Activated naive CD8-positive, alpha-beta T cell treated with anti-CD3 and anti-CD28 coated beads, Interleukin-2, amount 50 U/mL, for 24 hours (primary cell): Measurements from ENCODE around the gene CHL1.
A peak's percentile ranks its signal among the peaks of the same experiment; 100 is the strongest.

ENCODE experiments used
- ATAC-seq: fragments of 150-1000 bp; cut with Tn5 transposase; one replicate; pipeline ENCODE4 v1.10.0; 2021
- DNase-seq: peaks from one replicate; pipeline ENCODE4 v3.0.0; 2021
- H3K27ac Mint-ChIP-seq: one replicate; pipeline ENCODE4 v1.8.0; 2021; ENCODE audit warnings: mild to moderate bottlenecking, mixed read lengths
- H3K27me3 Mint-ChIP-seq: one replicate; pipeline ENCODE4 v1.8.0; 2021; ENCODE audit warnings: mixed read lengths
- H3K36me3 Mint-ChIP-seq: one replicate; pipeline ENCODE4 v1.8.0; 2021; ENCODE audit warnings: low read depth, mixed read lengths
- H3K4me1 Mint-ChIP-seq: one replicate; pipeline ENCODE4 v1.8.0; 2021; ENCODE audit warnings: mixed read lengths
- H3K4me3 Mint-ChIP-seq: one replicate; pipeline ENCODE4 v1.8.0; 2021; ENCODE audit warnings: mild to moderate bottlenecking, moderate library complexity, mixed read lengths
- H3K9me3 Mint-ChIP-seq: one replicate; pipeline ENCODE4 v1.8.0; 2021; ENCODE audit warnings: mixed read lengths

CHL1 gene

GRCh38 chr3:244041-244440, 47.5 kb downstream of the CHL1 start:
- Mint-ChIP-seq H3K4me3 (no peak overlapping the region), H3K36me3 (no peaks in the 10 kb centered on the region), H3K27me3 (no peaks in the 10 kb centered on the region), H3K4me1 (no peaks in the 10 kb centered on the region), H3K9me3 (no peaks in the 10 kb centered on the region), H3K27ac (no peak overlapping the region)
- no peak for ATAC-seq
- DNase-seq: no peak

GRCh38 chr3:247916-248315, 51.4 kb downstream of the CHL1 start:
- Mint-ChIP-seq H3K27ac (no peak overlapping the region), H3K9me3 (no peaks in the 10 kb centered on the region), H3K36me3 (no peaks in the 10 kb centered on the region), H3K27me3 (no peaks in the 10 kb centered on the region), H3K4me1 (no peaks in the 10 kb centered on the region), H3K4me3 (no peak overlapping the region)
- no peak for ATAC-seq
- no peak for DNase-seq

GRCh38 chr3:248864-249520, 52.4 kb downstream of the CHL1 start:
- DNase-seq (no peak), ATAC-seq (no peak)
- Mint-ChIP-seq H3K4me3 (no peak overlapping the region), H3K4me1 (no peaks in the 10 kb centered on the region), H3K27ac (no peak overlapping the region), H3K27me3 (no peaks in the 10 kb centered on the region), H3K36me3 (no peaks in the 10 kb centered on the region), H3K9me3 (no peaks in the 10 kb centered on the region)

- H3K4me3 Mint-ChIP-seq: no peak overlapping the region
Measured at GRCh38 chr3:249587-250262, 53.2 kb downstream of the CHL1 start.

GRCh38 chr3:256501-256900, 59.9 kb downstream of the CHL1 start:
- no peaks in the 10 kb centered on the region for H3K9me3 Mint-ChIP-seq
- H3K27me3 Mint-ChIP-seq: no peaks in the 10 kb centered on the region
- H3K36me3 Mint-ChIP-seq: no peaks in the 10 kb centered on the region
- ATAC-seq (no peak), DNase-seq (no peak)
- no peak overlapping the region for H3K27ac Mint-ChIP-seq
- H3K4me3 Mint-ChIP-seq: no peak overlapping the region
- H3K4me1 Mint-ChIP-seq: no peaks in the 10 kb centered on the region

More at GRCh38 chr3:249587-250262, 53.2 kb downstream of the CHL1 start:
- no peak for DNase-seq
- no peak overlapping the region for H3K27ac Mint-ChIP-seq
- no peak for ATAC-seq
- H3K36me3 Mint-ChIP-seq: no peaks in the 10 kb centered on the region
- H3K9me3 Mint-ChIP-seq: no peaks in the 10 kb centered on the region
- H3K4me1 Mint-ChIP-seq: no peaks in the 10 kb centered on the region
- H3K27me3 Mint-ChIP-seq: no peaks in the 10 kb centered on the region

- H3K36me3 Mint-ChIP-seq: no peaks in the 10 kb centered on the region
- no peak overlapping the region for H3K27ac Mint-ChIP-seq
- no peaks in the 10 kb centered on the region for H3K27me3 Mint-ChIP-seq
- ATAC-seq (no peak), DNase-seq (no peak)
- H3K4me3 Mint-ChIP-seq: no peak overlapping the region
- H3K9me3 Mint-ChIP-seq: no peaks in the 10 kb centered on the region
- H3K4me1 Mint-ChIP-seq: no peaks in the 10 kb centered on the region
Measured at GRCh38 chr3:257826-258225, 61.3 kb downstream of the CHL1 start.

- DNase-seq: no peak
- no peak overlapping the region for H3K27ac Mint-ChIP-seq
- no peaks in the 10 kb centered on the region for H3K27me3 Mint-ChIP-seq
- H3K9me3 Mint-ChIP-seq: peaks cover 6% of the 10 kb centered on the region
- no peaks in the 10 kb centered on the region for H3K36me3 Mint-ChIP-seq
- no peaks in the 10 kb centered on the region for H3K4me1 Mint-ChIP-seq
- H3K4me3 Mint-ChIP-seq: no peak overlapping the region
- ATAC-seq: no peak
Measured at GRCh38 chr3:260898-261297, 64.3 kb downstream of the CHL1 start.

GRCh38 chr3:263393-263792, 66.8 kb downstream of the CHL1 start:
- H3K4me1 Mint-ChIP-seq: no peaks in the 10 kb centered on the region
- no peak for DNase-seq
- ATAC-seq: no peak
- H3K36me3 Mint-ChIP-seq: no peaks in the 10 kb centered on the region
- H3K27me3 Mint-ChIP-seq: no peaks in the 10 kb centered on the region
- no peak overlapping the region for H3K4me3 Mint-ChIP-seq
- peaks cover 10% of the 10 kb centered on the region for H3K9me3 Mint-ChIP-seq
- H3K27ac Mint-ChIP-seq: no peak overlapping the region

- peaks cover 10% of the 10 kb centered on the region for H3K9me3 Mint-ChIP-seq
- H3K4me3 Mint-ChIP-seq: no peak overlapping the region
- H3K4me1 Mint-ChIP-seq: no peaks in the 10 kb centered on the region
- no peak for DNase-seq
- no peak for ATAC-seq
- H3K36me3 Mint-ChIP-seq: no peaks in the 10 kb centered on the region
- no peaks in the 10 kb centered on the region for H3K27me3 Mint-ChIP-seq
- H3K27ac Mint-ChIP-seq: no peak overlapping the region
Measured at GRCh38 chr3:264394-265156, 68.0 kb downstream of the CHL1 start.

- Mint-ChIP-seq H3K36me3 (no peaks in the 10 kb centered on the region), H3K27me3 (no peaks in the 10 kb centered on the region), H3K9me3 (peaks cover 14% of the 10 kb centered on the region), H3K4me3 (no peak overlapping the region), H3K4me1 (peaks cover 6% of the 10 kb centered on the region), H3K27ac (no peak overlapping the region)
- ATAC-seq: no peak
- DNase-seq: no peak
Measured at GRCh38 chr3:267101-267500, 70.5 kb downstream of the CHL1 start.

- Mint-ChIP-seq H3K4me3 (no peak overlapping the region), H3K27ac (no peak overlapping the region), H3K27me3 (no peaks in the 10 kb centered on the region), H3K36me3 (peaks cover 2% of the 10 kb centered on the region), H3K4me1 (peaks cover 9% of the 10 kb centered on the region), H3K9me3 (peaks cover 8% of the 10 kb centered on the region)
- ATAC-seq (no peak), DNase-seq (no peak)
Measured at GRCh38 chr3:270688-271087, 74.1 kb downstream of the CHL1 start.

- Mint-ChIP-seq H3K27ac (no peak overlapping the region), H3K9me3 (peaks cover under 1% of the 10 kb centered on the region), H3K27me3 (no peaks in the 10 kb centered on the region), H3K36me3 (peaks cover 2% of the 10 kb centered on the region), H3K4me3 (no peak overlapping the region), H3K4me1 (peaks cover 17% of the 10 kb centered on the region)
- no peak for ATAC-seq
- DNase-seq: no peak
Measured at GRCh38 chr3:274927-275326, 78.4 kb downstream of the CHL1 start.

- H3K27me3 Mint-ChIP-seq: no peaks in the 10 kb centered on the region
- H3K36me3 Mint-ChIP-seq: peaks cover 2% of the 10 kb centered on the region
- no peak overlapping the region for H3K4me3 Mint-ChIP-seq
- H3K4me1 Mint-ChIP-seq: peaks cover 11% of the 10 kb centered on the region
- H3K27ac Mint-ChIP-seq: no peak overlapping the region
- ATAC-seq (no peak), DNase-seq (no peak)
- no peaks in the 10 kb centered on the region for H3K9me3 Mint-ChIP-seq
Measured at GRCh38 chr3:277873-278272, 81.3 kb downstream of the CHL1 start.

GRCh38 chr3:278300-279064, 81.9 kb downstream of the CHL1 start:
- H3K27me3 Mint-ChIP-seq: no peaks in the 10 kb centered on the region
- peaks cover 2% of the 10 kb centered on the region for H3K36me3 Mint-ChIP-seq
- DNase-seq (no peak), ATAC-seq (peak; percentile 43)
- peaks cover 11% of the 10 kb centered on the region for H3K4me1 Mint-ChIP-seq
- H3K27ac Mint-ChIP-seq: no peak overlapping the region
- H3K9me3 Mint-ChIP-seq: no peaks in the 10 kb centered on the region
- H3K4me3 Mint-ChIP-seq: no peak overlapping the region
